Measurements from ENCODE around the gene WDTC1. TPM values are rescaled to one million over a fixed set of nuclear protein-coding genes. Genes with fewer than 3 reads are reported as not detected.

Gene WDTC1
- total RNA-seq, 1 experiment from 2014 or later: 37.1 TPM

GRCh38 chr1:27301582-27302199, 67.3 kb downstream of the WDTC1 start:
- Histone ChIP-seq H3K4me3 (no peak overlapping the region), H3F3A (ENCODE audit: insufficient read depth, low read depth) (no peaks in the 10 kb centered on the region)

GRCh38 chr1:27302612-27303011, 68.2 kb downstream of the WDTC1 start:
- no peak overlapping the region for H3K4me3 ChIP-seq
- no peaks in the 10 kb centered on the region for H3K27me3 ChIP-seq (ENCODE audit: insufficient read depth, low read depth)
- no peaks in the 10 kb centered on the region for H3K4me1 ChIP-seq (replicated peaks; ENCODE audit: insufficient read depth)
- no peak overlapping the region for H3K4me2 ChIP-seq
- ChIA-PET POLR2A (ENCODE audit: unreplicated experiment) (no interaction called here), CTCF (interaction anchor here (0.6 to 1.7 kb wide), 2 partner anchors 85 to 336 kb away, joined by 3 to 7 read pairs; no protein-coding TSS in a partner anchor)
- H3K9me2 ChIP-seq (ENCODE audit: insufficient read depth): no peaks in the 10 kb centered on the region
- H3K79me2 ChIP-seq (ENCODE audit: low read depth): no peaks in the 10 kb centered on the region
- no peaks in the 10 kb centered on the region for H3K36me3 ChIP-seq (ENCODE audit: low read depth)
- H3F3A ChIP-seq (ENCODE audit: insufficient read depth, low read depth): no peaks in the 10 kb centered on the region
- DNase-seq: no peak
- intact Hi-C loops (cut with micrococcal nuclease; ENCODE audit: unreplicated experiment): no loop called here
- H2AFZ ChIP-seq: no peak overlapping the region
- no peaks in the 10 kb centered on the region for H3K9me3 ChIP-seq (ENCODE audit: insufficient read depth, low read depth)
- no peak for TF ChIP-seq EZH2 (IDR thresholded peaks at IDR 0.05; ENCODE audit: low read depth)
- BruUV-seq (replicated peaks): no TSS peak
- no peak overlapping the region for H3K27ac ChIP-seq
- H4K20me1 ChIP-seq (ENCODE audit: insufficient read depth): no peaks in the 10 kb centered on the region

More at GRCh38 chr1:27301582-27302199, 67.3 kb downstream of the WDTC1 start:
- Histone ChIP-seq H3K4me2 (no peak overlapping the region), H3K9me2 (ENCODE audit: insufficient read depth) (no peaks in the 10 kb centered on the region), H4K20me1 (ENCODE audit: insufficient read depth) (no peaks in the 10 kb centered on the region), H3K36me3 (ENCODE audit: low read depth) (no peaks in the 10 kb centered on the region), H3K79me2 (ENCODE audit: low read depth) (no peaks in the 10 kb centered on the region), H3K27ac (no peak overlapping the region), H2AFZ (no peak overlapping the region), H3K4me1 (replicated peaks; ENCODE audit: insufficient read depth) (no peaks in the 10 kb centered on the region), H3K9me3 (ENCODE audit: insufficient read depth, low read depth) (no peaks in the 10 kb centered on the region), H3K27me3 (ENCODE audit: insufficient read depth, low read depth) (no peaks in the 10 kb centered on the region)
- no peak for TF ChIP-seq CTCF (conservative IDR thresholded peaks at IDR 0.05)
- TF ChIP-seq EZH2 (IDR thresholded peaks at IDR 0.05; ENCODE audit: low read depth): no peak
- no TSS peak for BruUV-seq (replicated peaks)
- DNase-seq: no peak
- ChIA-PET CTCF (interaction anchor here (0.7 to 2.0 kb wide), 5 partner anchors 43 to 95 kb away, joined by 3 to 9 read pairs (median 4); no protein-coding TSS in a partner anchor), POLR2A (ENCODE audit: unreplicated experiment) (interaction anchor here (0.6 kb wide), 1 partner anchor 55 kb away, joined by 8 read pairs; no protein-coding TSS in a partner anchor)
- intact Hi-C loops (cut with micrococcal nuclease; ENCODE audit: unreplicated experiment): loop anchor here (1.0 to 2.0 kb wide), 4 partner anchors 87 to 361 kb away; no protein-coding TSS in a partner anchor

- intact Hi-C loops (cut with micrococcal nuclease; ENCODE audit: unreplicated experiment): no loop called here
- H2AFZ ChIP-seq: no peak overlapping the region
- no peaks in the 10 kb centered on the region for H3K79me2 ChIP-seq (ENCODE audit: low read depth)
- no peak overlapping the region for H3K27ac ChIP-seq
- TF ChIP-seq EZH2 (IDR thresholded peaks at IDR 0.05; ENCODE audit: low read depth): no peak
- BruUV-seq (replicated peaks): no TSS peak
- ChIA-PET POLR2A (ENCODE audit: unreplicated experiment) (no interaction called here), CTCF (no interaction called here)
- H3K27me3 ChIP-seq (ENCODE audit: insufficient read depth, low read depth): no peaks in the 10 kb centered on the region
- no peaks in the 10 kb centered on the region for H4K20me1 ChIP-seq (ENCODE audit: insufficient read depth)
- H3K4me1 ChIP-seq (replicated peaks; ENCODE audit: insufficient read depth): no peaks in the 10 kb centered on the region
- H3K4me2 ChIP-seq: no peak overlapping the region
- H3K4me3 ChIP-seq: no peak overlapping the region
- no peaks in the 10 kb centered on the region for H3K9me3 ChIP-seq (ENCODE audit: insufficient read depth, low read depth)
- no peaks in the 10 kb centered on the region for H3K9me2 ChIP-seq (ENCODE audit: insufficient read depth)
- no peak for DNase-seq
- no peaks in the 10 kb centered on the region for H3F3A ChIP-seq (ENCODE audit: insufficient read depth, low read depth)
- no peaks in the 10 kb centered on the region for H3K36me3 ChIP-seq (ENCODE audit: low read depth)
Observed at GRCh38 chr1:27303509-27303908, 69.1 kb downstream of the WDTC1 start.

- no peak for DNase-seq
- H2AFZ ChIP-seq: no peak overlapping the region
- no peaks in the 10 kb centered on the region for H3K9me2 ChIP-seq (ENCODE audit: insufficient read depth)
- intact Hi-C loops (cut with micrococcal nuclease; ENCODE audit: unreplicated experiment): no loop called here
- no peaks in the 10 kb centered on the region for H3K36me3 ChIP-seq (ENCODE audit: low read depth)
- no peaks in the 10 kb centered on the region for H3K79me2 ChIP-seq (ENCODE audit: low read depth)
- no peaks in the 10 kb centered on the region for H4K20me1 ChIP-seq (ENCODE audit: insufficient read depth)
- no peak overlapping the region for H3K27ac ChIP-seq
- H3K4me2 ChIP-seq: no peak overlapping the region
- H3K9me3 ChIP-seq (ENCODE audit: insufficient read depth, low read depth): no peaks in the 10 kb centered on the region
- POLR2A ChIA-PET (ENCODE audit: unreplicated experiment): no interaction called here
- no peaks in the 10 kb centered on the region for H3K4me1 ChIP-seq (replicated peaks; ENCODE audit: insufficient read depth)
- no peak overlapping the region for H3K4me3 ChIP-seq
- no peaks in the 10 kb centered on the region for H3F3A ChIP-seq (ENCODE audit: insufficient read depth, low read depth)
- H3K27me3 ChIP-seq (ENCODE audit: insufficient read depth, low read depth): no peaks in the 10 kb centered on the region
- BruUV-seq (replicated peaks): no TSS peak
- CTCF ChIA-PET: no interaction called here
- TF ChIP-seq CTCF (conservative IDR thresholded peaks at IDR 0.05): no peak
- no peak for TF ChIP-seq EZH2 (IDR thresholded peaks at IDR 0.05; ENCODE audit: low read depth)
Observed at GRCh38 chr1:27306071-27306470, 71.6 kb downstream of the WDTC1 start.
